Tibial artery (tissue), 4 donors: ENCODE results near the gene CAMKMT.

Experiments used
- DNase-seq, 2 donors: peaks; one replicate each; pipeline ENCODE4 v3.0.0-alpha.2; 2019
- H3K27ac ChIP-seq, 2 donors: fragments of 200-600 bp; sonication (generic) in 1 of 2; 1 replicate in 1 of 2; 2 replicates in 1 of 2; pipeline ENCODE4 v1.5.1; 2018 to 2019; ENCODE audit warnings: mild to moderate bottlenecking in 1 of 2
- H3K27me3 ChIP-seq, 2 donors: fragments of 200-600 bp; sonication (generic) in 1 of 2; one replicate each; pipeline versions ENCODE4 v1.5.1 to v1.6.0; 2016 to 2019
- H3K36me3 ChIP-seq, 3 donors: fragments of 200-600 bp; sonication (generic) in 2 of 3; one replicate each; pipeline ENCODE4 v1.5.1; 2016 to 2019; ENCODE audit warnings: mild to moderate bottlenecking in 2 of 3
- H3K4me1 ChIP-seq, 4 donors: fragments of 200-600 bp; sonication (generic) in 2 of 4; 1 replicate in 3 of 4; 2 replicates in 1 of 4; pipeline ENCODE4 v1.5.1; 2016 to 2019
- H3K4me3 ChIP-seq, 2 donors: fragments of 200-600 bp; sonication (generic) in 1 of 2; 1 replicate in 1 of 2; 2 replicates in 1 of 2; pipeline ENCODE4 v1.5.1; 2018 to 2019; ENCODE audit warnings: mild to moderate bottlenecking in 2 of 2
- H3K9me3 ChIP-seq, 3 donors: fragments of 200-600 bp; sonication (generic) in 1 of 3; one replicate each; pipeline ENCODE4 v1.5.1; 2016 to 2019
- intact Hi-C: fragments of 100-400 bp; cut with DNase I; formaldehyde crosslinking; loops from one replicate; pipeline ENCODE4 v1.15.0; 2023; ENCODE audit warnings: low total_unique reads
- TF ChIP-seq, protein P1 (sequence below), 2 experiments: fragments of 200-600 bp in 1 of 2; fragments of 450-650 bp in 1 of 2; IDR thresholded peaks; one replicate each; pipeline ENCODE4 v1.5.1; 2017 to 2019; ENCODE audit warnings: antibody characterized with exemption in 2 of 2, mild to moderate bottlenecking in 1 of 2, moderate library complexity in 1 of 2

CAMKMT gene

GRCh38 chr2:44612276-44612675, 250.5 kb downstream of the CAMKMT start:
- Histone ChIP-seq H3K27me3 (no peaks in the 10 kb centered on the region), H3K9me3 (no peaks in the 10 kb centered on the region), H3K4me3 (no peak overlapping the region), H3K36me3 (no peaks in the 10 kb centered on the region), H3K4me1 (no peaks in the 10 kb centered on the region), H3K27ac (no peak overlapping the region)
- TF ChIP-seq, protein P1, sequence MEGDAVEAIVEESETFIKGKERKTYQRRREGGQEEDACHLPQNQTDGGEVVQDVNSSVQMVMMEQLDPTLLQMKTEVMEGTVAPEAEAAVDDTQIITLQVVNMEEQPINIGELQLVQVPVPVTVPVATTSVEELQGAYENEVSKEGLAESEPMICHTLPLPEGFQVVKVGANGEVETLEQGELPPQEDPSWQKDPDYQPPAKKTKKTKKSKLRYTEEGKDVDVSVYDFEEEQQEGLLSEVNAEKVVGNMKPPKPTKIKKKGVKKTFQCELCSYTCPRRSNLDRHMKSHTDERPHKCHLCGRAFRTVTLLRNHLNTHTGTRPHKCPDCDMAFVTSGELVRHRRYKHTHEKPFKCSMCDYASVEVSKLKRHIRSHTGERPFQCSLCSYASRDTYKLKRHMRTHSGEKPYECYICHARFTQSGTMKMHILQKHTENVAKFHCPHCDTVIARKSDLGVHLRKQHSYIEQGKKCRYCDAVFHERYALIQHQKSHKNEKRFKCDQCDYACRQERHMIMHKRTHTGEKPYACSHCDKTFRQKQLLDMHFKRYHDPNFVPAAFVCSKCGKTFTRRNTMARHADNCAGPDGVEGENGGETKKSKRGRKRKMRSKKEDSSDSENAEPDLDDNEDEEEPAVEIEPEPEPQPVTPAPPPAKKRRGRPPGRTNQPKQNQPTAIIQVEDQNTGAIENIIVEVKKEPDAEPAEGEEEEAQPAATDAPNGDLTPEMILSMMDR (IDR thresholded peaks at IDR 0.05) = no peak
- intact Hi-C loops = no loop called here
- no peak for DNase-seq

- no peak overlapping the region for H3K4me3 ChIP-seq
- no peaks in the 10 kb centered on the region for H3K9me3 ChIP-seq
- intact Hi-C loops = no loop called here
- H3K27ac ChIP-seq = no peak overlapping the region
- TF ChIP-seq, protein P1 (IDR thresholded peaks at IDR 0.05) = no peak
- no peak for DNase-seq
- H3K4me1 ChIP-seq = no peaks in the 10 kb centered on the region
- no peaks in the 10 kb centered on the region for H3K36me3 ChIP-seq
- H3K27me3 ChIP-seq = no peaks in the 10 kb centered on the region
These were observed 253.2 kb downstream of the CAMKMT start for GRCh38 chr2:44614940-44615339.

DNA sequence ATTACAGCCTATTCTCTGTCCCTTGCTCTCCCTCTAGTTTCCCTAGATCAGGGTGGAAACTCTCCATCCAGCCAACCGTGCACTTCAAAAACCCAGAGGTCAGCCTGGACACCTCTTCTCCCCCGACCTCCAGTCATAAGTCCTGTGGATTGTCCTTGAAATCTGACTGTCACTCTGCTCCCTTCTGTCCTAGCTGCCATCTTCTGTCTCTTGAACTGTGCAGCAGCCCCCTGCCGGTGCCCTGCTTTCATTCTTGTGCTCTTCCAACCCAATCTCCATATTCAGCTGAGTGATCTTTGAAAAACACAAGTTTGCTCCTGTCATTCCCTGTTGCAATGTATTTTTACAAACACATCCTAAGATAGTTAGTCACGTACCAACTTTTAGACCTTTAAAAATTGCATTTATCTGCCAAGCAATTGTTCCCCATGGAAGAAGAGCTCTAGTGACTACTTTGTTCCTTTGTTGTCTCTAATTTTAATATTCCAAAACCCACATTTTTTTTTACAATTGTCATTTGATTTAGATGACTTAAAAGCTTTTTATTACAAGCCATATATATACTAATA, 254.3 kb downstream of the CAMKMT start:
- Histone ChIP-seq H3K9me3 (no peaks in the 10 kb centered on the region), H3K27me3 (no peaks in the 10 kb centered on the region), H3K36me3 (no peaks in the 10 kb centered on the region), H3K27ac (no peak overlapping the region), H3K4me3 (no peak overlapping the region), H3K4me1 (no peaks in the 10 kb centered on the region)
- intact Hi-C loops = no loop called here
- TF ChIP-seq, protein P1 (IDR thresholded peaks at IDR 0.05) = no peak
- no peak for DNase-seq

DNA sequence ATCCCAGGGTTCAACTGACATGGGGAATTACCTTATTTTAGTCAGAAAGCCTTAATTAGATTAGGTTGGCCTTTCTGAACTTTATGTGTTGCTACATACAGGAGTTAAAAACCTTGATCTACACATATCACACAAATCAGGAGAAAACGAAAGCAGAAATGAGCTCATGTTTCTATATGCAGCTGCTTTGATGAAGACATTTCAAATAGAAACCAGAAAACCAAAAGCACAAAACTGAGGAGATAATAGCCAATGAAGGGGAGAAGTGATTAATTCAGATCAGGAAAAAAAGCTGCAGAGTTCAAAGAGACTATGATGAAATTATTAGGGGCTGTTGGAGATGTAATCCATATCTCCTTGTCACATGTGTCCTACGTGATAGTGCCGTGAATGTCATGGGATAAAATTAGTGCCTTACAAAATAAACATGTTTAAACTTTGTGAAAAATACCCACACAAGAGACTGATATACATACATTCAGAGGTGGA, 255.0 kb downstream of the CAMKMT start:
- H3K9me3 ChIP-seq = no peaks in the 10 kb centered on the region
- DNase-seq = no peak
- H3K36me3 ChIP-seq = no peaks in the 10 kb centered on the region
- TF ChIP-seq, protein P1 (IDR thresholded peaks at IDR 0.05) = no peak
- no peak overlapping the region for H3K27ac ChIP-seq
- H3K4me3 ChIP-seq = no peak overlapping the region
- intact Hi-C loops = no loop called here
- no peaks in the 10 kb centered on the region for H3K4me1 ChIP-seq
- H3K27me3 ChIP-seq = no peaks in the 10 kb centered on the region

DNA sequence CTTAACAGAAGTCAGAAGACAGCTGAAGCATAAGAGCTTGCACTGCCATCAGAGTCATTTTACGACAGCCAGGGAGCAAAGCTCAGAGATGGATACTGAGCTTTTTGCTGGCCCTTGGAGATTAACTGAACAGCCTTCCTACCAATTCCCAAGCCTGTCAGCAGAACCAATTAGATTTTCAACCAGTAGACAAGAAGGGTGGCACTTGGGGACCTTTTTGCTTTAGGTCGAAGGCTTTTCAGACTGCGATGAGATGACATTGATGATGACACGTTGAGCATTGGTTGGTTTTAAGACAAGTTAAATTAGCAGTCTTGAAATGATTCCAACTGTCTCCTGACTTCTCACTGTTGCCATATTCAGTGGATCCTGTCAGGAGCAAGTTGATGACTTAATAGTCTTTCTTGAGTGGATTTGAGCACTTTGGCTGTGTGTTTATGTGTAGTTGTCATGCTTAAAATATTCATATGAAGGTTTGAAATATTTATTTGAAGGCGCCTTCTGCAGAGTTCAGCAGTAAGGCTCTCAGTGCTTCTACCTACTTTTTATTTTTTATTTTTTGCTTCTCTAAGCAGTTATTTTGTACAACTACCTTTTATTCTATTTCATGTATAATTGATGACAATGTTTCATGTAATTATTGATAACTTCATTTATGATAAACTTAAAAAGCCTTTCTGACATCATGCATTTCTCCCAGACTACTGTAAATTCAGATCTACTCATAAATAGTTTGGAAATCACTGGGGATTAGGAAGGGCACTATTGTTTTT, 256.7 kb downstream of the CAMKMT start:
- intact Hi-C loops = no loop called here
- Histone ChIP-seq H3K9me3 (no peaks in the 10 kb centered on the region), H3K36me3 (no peaks in the 10 kb centered on the region), H3K4me3 (no peak overlapping the region), H3K27ac (no peak overlapping the region), H3K4me1 (no peaks in the 10 kb centered on the region), H3K27me3 (no peaks in the 10 kb centered on the region)
- no peak for DNase-seq
- TF ChIP-seq, protein P1 (IDR thresholded peaks at IDR 0.05) = no peak
